Measurements from ENCODE around the gene RIC1.

DNA sequence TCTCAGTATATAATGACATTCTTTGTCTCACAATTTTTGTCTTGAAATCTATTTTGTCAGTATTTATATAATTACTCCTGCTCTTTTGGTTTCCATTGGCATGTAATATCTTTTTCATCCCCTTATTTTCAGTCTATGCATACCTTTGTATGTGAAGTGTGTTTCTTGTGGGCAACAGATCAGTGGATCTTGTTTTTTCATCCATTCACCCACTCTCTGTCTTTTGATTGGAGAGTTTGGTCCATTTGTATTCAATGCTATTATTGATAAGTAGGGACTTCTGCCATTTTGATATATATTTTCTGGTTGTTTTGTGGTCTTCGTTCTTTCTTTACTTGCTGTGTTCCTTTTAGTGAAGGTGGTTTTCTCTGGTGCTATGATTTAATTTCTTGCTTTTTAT, 10.9 kb downstream of the RIC1 start:
- TF ChIP-seq CTCF (conservative IDR thresholded peaks at IDR 0.05; ENCODE audit: low read depth, low read length) (no peak), CEBPB (IDR thresholded peaks at IDR 0.05; ENCODE audit: low read depth, low read length) (no peak), MAFK (IDR thresholded peaks at IDR 0.05; ENCODE audit: low read depth, low read length) (no peak)
